Right ventricle myocardium superior (tissue), 1 donor: ENCODE data around the gene KDM7A. TPM values are rescaled to one million over a fixed set of nuclear protein-coding genes. Genes with fewer than 3 reads are reported as not detected.
"Not testable (repeated sequence)": the region's sequence is repeated elsewhere in the genome, so short reads cannot be mapped to it uniquely, and the experiment has no call there.

Experiments used
- ATAC-seq: fragments of 200-7000 bp; cut with Tn5 transposase; one replicate; pipeline ENCODE4 v1.9.1; 2020; ENCODE audit warnings: mild to moderate bottlenecking; ENCODE audit not compliant: poor library complexity
- DNase-seq: peaks from one replicate; pipeline ENCODE4 v3.0.0-alpha.2; 2020
- intact Hi-C: fragments of 100-400 bp; cut with DNase I; formaldehyde crosslinking; loops from one replicate; pipeline ENCODE4 v1.11.2; 2022
- total RNA-seq: library from RNA; stranded (reverse); fragmentation: NEBNext Ultra II Directional; extraction: Animal tissue kit (Norgen Biotek cat#: 25700); gene quantifications from one replicate; pipeline ENCODE4 v1.2.1, GENCODE V29; 2021
- donor health status: DM: no; HTN: yes; CAD: no; lungs with severe emphysema.

Gene KDM7A
- total RNA-seq, 1 donor from 2014 or later: 11.9 TPM

GRCh38 chr7:140203556-140203955, 26.8 kb upstream of the KDM7A start:
- intact Hi-C loops: no loop called here
- DNase-seq: no peak
- no peak for ATAC-seq

GRCh38 chr7:140202942-140203341, 26.2 kb upstream of the KDM7A start:
- DNase-seq, intact Hi-C loops, ATAC-seq: not testable (repeated sequence)

GRCh38 chr7:140201393-140201792, 24.6 kb upstream of the KDM7A start:
- intact Hi-C loops: no loop called here
- no peak for DNase-seq

GRCh38 chr7:140200061-140200989, 23.5 kb upstream of the KDM7A start:
- peak; percentile 59 for ATAC-seq
- DNase-seq: no peak
- intact Hi-C loops: no loop called here

More at GRCh38 chr7:140201393-140201792, 24.6 kb upstream of the KDM7A start:
- no peak for ATAC-seq

GRCh38 chr7:140197938-140198337, 21.2 kb upstream of the KDM7A start:
- intact Hi-C loops: no loop called here
- ATAC-seq (no peak), DNase-seq (no peak)

- DNase-seq (no peak), ATAC-seq (no peak)
- intact Hi-C loops: no loop called here
Measured at GRCh38 chr7:140197218-140197890, 20.6 kb upstream of the KDM7A start.

- ATAC-seq (peak; percentile 29), DNase-seq (peak; percentile 52)
- intact Hi-C loops: no loop called here
Measured at GRCh38 chr7:140196361-140197217, 19.8 kb upstream of the KDM7A start.

- ATAC-seq (no peak), DNase-seq (no peak)
- intact Hi-C loops: no loop called here
Measured at GRCh38 chr7:140195859-140196258, 19.1 kb upstream of the KDM7A start.

GRCh38 chr7:140192620-140193019, 15.8 kb upstream of the KDM7A start:
- DNase-seq (no peak), ATAC-seq (no peak)
- intact Hi-C loops: no loop called here

- intact Hi-C loops: no loop called here
- ATAC-seq: no peak
- DNase-seq: no peak
Measured at GRCh38 chr7:140192176-140192575, 15.4 kb upstream of the KDM7A start.

- ATAC-seq: no peak
- no peak for DNase-seq
- intact Hi-C loops: no loop called here
Measured at GRCh38 chr7:140190588-140190987, 13.8 kb upstream of the KDM7A start.

GRCh38 chr7:140189917-140190316, 13.1 kb upstream of the KDM7A start:
- ATAC-seq (no peak), DNase-seq (no peak)
- intact Hi-C loops: no loop called here

- ATAC-seq: no peak
- no peak for DNase-seq
- intact Hi-C loops: no loop called here
Measured at GRCh38 chr7:140182917-140183316, 6.1 kb upstream of the KDM7A start.

GRCh38 chr7:140179339-140179738, 2.6 kb upstream of the KDM7A start:
- intact Hi-C loops: loop anchor here (5.0 to 10.0 kb wide), 2 partner anchors 117 to 135 kb away; partner anchors contain the start of gene PARP12
- ATAC-seq: no peak
- no peak for DNase-seq

- intact Hi-C loops: loop anchor here (5.0 to 10.0 kb wide), 2 partner anchors 114 to 139 kb away; partner anchors contain the start of gene PARP12
- peak; percentile 42 for DNase-seq
- ATAC-seq: no peak
Measured at GRCh38 chr7:140176122-140176701, 571 bp downstream of the KDM7A start.

GRCh38 chr7:140175221-140176121, 1.3 kb downstream of the KDM7A start:
- intact Hi-C loops: loop anchor here (5.0 to 10.0 kb wide), 2 partner anchors 113 to 139 kb away; partner anchors contain the start of gene PARP12
- DNase-seq (peak; percentile 95), ATAC-seq (peak; percentile 76)

- no peak for ATAC-seq
- no peak for DNase-seq
- intact Hi-C loops: loop anchor here (10.0 kb wide), 1 partner anchor 141 kb away; no protein-coding TSS in a partner anchor
Measured at GRCh38 chr7:140174217-140174616, 2.6 kb downstream of the KDM7A start.
